NK-92 (cell line): ENCODE results near the gene TEF.

Experiments
- DNase-seq: peaks from one replicate; lab custom pipeline; 2025; ENCODE audit not compliant: unreplicated experiment; lab: John Stamatoyannopoulos, UW

TEF gene

GRCh38 chr22:41381329-41382097 lies at the start of gene TEF:
Gene TEF, plus strand, starts transcription at chr22:41381942. Its CDS starts 103 bp downstream, at chr22:41382045.
- peak; percentile 99 for DNase-seq

GRCh38 chr22:41332217-41332939 lies 49.4 kb upstream of the TEF start:
- DNase-seq: no peak

- no peak for DNase-seq
Observed at GRCh38 chr22:41333806-41334205, 47.9 kb upstream of the TEF start.

- no peak for DNase-seq
Observed at GRCh38 chr22:41334215-41334614, 47.5 kb upstream of the TEF start.

GRCh38 chr22:41334951-41335635 lies 46.6 kb upstream of the TEF start:
- no peak for DNase-seq

- no peak for DNase-seq
Observed at GRCh38 chr22:41338614-41339212, 43.0 kb upstream of the TEF start.

- DNase-seq: no peak
Observed at GRCh38 chr22:41339823-41340222, 41.9 kb upstream of the TEF start.

- no peak for DNase-seq
Observed at GRCh38 chr22:41340357-41340756, 41.4 kb upstream of the TEF start.

GRCh38 chr22:41341012-41341411 lies 40.7 kb upstream of the TEF start:
- no peak for DNase-seq

- DNase-seq: no peak
Observed at GRCh38 chr22:41341990-41342389, 39.8 kb upstream of the TEF start.

- no peak for DNase-seq
Observed at GRCh38 chr22:41343300-41343699, 38.4 kb upstream of the TEF start.

GRCh38 chr22:41343717-41344116 lies 38.0 kb upstream of the TEF start:
- no peak for DNase-seq

GRCh38 chr22:41344189-41344788 lies 37.5 kb upstream of the TEF start:
- DNase-seq: no peak

GRCh38 chr22:41345807-41346335 lies 35.9 kb upstream of the TEF start:
- DNase-seq: no peak

GRCh38 chr22:41347066-41347859 lies 34.5 kb upstream of the TEF start:
- no peak for DNase-seq

GRCh38 chr22:41348964-41349484 lies 32.7 kb upstream of the TEF start:
- no peak for DNase-seq

- DNase-seq: no peak
Observed at GRCh38 chr22:41350087-41350486, 31.7 kb upstream of the TEF start.

- DNase-seq: no peak
Observed at GRCh38 chr22:41351011-41351410, 30.7 kb upstream of the TEF start.

- DNase-seq: no peak
Observed at GRCh38 chr22:41352058-41352457, 29.7 kb upstream of the TEF start.
